ENCODE measurements around the gene KCNJ4.

KCNJ4 gene

GRCh38 chr22:38442967-38443627, 11.9 kb downstream of the KCNJ4 start:
- no peaks in the 10 kb centered on the region for H3K36me3 ChIP-seq (ENCODE audit: control insufficient read depth in 2 of 2, insufficient read depth in 1 of 2, low read length in 2 of 2)
- POLR2A ChIA-PET: interaction anchor here (1.7 kb wide), 1 partner anchor 9 kb away, joined by 3 read pairs; no protein-coding TSS in a partner anchor
- H3K4me3 ChIP-seq (ENCODE audit: low read depth, low read length): no peak overlapping the region
- no peak overlapping the region for H3K27ac ChIP-seq (ENCODE audit: extremely low read depth, low read depth, low read length)
- no peaks in the 10 kb centered on the region for H3K9me3 ChIP-seq (ENCODE audit: control insufficient read depth, insufficient read depth, low read depth, low read length)
- no peak for TF ChIP-seq ZNF169 (tag by site-specific recombination; IDR thresholded peaks at IDR 0.05)
- no peak for TF ChIP-seq ZBTB44 (tag by site-specific recombination; IDR thresholded peaks at IDR 0.05)
- no peak for TF ChIP-seq EGR2 (tag by site-specific recombination; IDR thresholded peaks at IDR 0.05; ENCODE audit: low read depth)
- TF ChIP-seq HOXD13 (CRISPR knock-in tag; IDR thresholded peaks at IDR 0.05; ENCODE audit: borderline replicate concordance): no peak
- no peak for TF ChIP-seq ZNF664 (tag by site-specific recombination; IDR thresholded peaks at IDR 0.05)
- TF ChIP-seq GLIS2 (tag by site-specific recombination; IDR thresholded peaks at IDR 0.05): peak; percentile 18; the same call in 1 of the 2 replicates
- TF ChIP-seq ZFP41 (tag by site-specific recombination; IDR thresholded peaks at IDR 0.05; ENCODE audit: borderline replicate concordance): no peak
- no peak for TF ChIP-seq ZNF658 (tag by site-specific recombination; IDR thresholded peaks at IDR 0.05)
- no peak for TF ChIP-seq ZNF629 (tag by site-specific recombination; IDR thresholded peaks at IDR 0.05)
- TF ChIP-seq ZBTB26 (tag by site-specific recombination; optimal IDR thresholded peaks at IDR 0.05): peak; percentile 9
- TF ChIP-seq ZNF138 (tag by site-specific recombination; IDR thresholded peaks at IDR 0.05; ENCODE audit: borderline replicate concordance): no peak
- no peak for TF ChIP-seq ZNF830 (tag by site-specific recombination; IDR thresholded peaks at IDR 0.05; ENCODE audit: low read depth)
- no peak for TF ChIP-seq RBAK (tag by site-specific recombination; IDR thresholded peaks at IDR 0.05)
- TF ChIP-seq ZNF76 (tag by site-specific recombination; IDR thresholded peaks at IDR 0.05; ENCODE audit: borderline replicate concordance, low read depth): no peak
- no peak for TF ChIP-seq ZNF624 (tag by site-specific recombination; IDR thresholded peaks at IDR 0.05)
- TF ChIP-seq GLIS1 (tag by site-specific recombination; IDR thresholded peaks at IDR 0.05): peak; percentile 21; the same call in 1 of the 2 replicates
- TF ChIP-seq ZNF558 (tag by site-specific recombination; IDR thresholded peaks at IDR 0.05): no peak
- TF ChIP-seq ZNF747 (tag by site-specific recombination; IDR thresholded peaks at IDR 0.05): no peak
- no peak for TF ChIP-seq SETDB1 (IDR thresholded peaks at IDR 0.05; ENCODE audit: insufficient read length, low read length)
- no peak for TF ChIP-seq ZNF121 (tag by site-specific recombination; IDR thresholded peaks at IDR 0.05)
- TF ChIP-seq ZBTB7A (tag by site-specific recombination; IDR thresholded peaks at IDR 0.05; ENCODE audit: low read depth): no peak
- no peak for TF ChIP-seq ZNF335 (tag by site-specific recombination; conservative IDR thresholded peaks at IDR 0.05)
- no peak for TF ChIP-seq ZNF654 (tag by site-specific recombination; IDR thresholded peaks at IDR 0.05; ENCODE audit: low read depth)
- no peak for TF ChIP-seq ZBTB48 (tag by site-specific recombination; IDR thresholded peaks at IDR 0.05)
- peak; percentile 89 for TF ChIP-seq ZNF449 (tag by site-specific recombination; IDR thresholded peaks at IDR 0.05)
- no peak for TF ChIP-seq ZNF184 (tag by site-specific recombination; IDR thresholded peaks at IDR 0.05)
- TF ChIP-seq ZFHX2 (tag by site-specific recombination; conservative IDR thresholded peaks at IDR 0.05): no peak
- no peaks in the 10 kb centered on the region for H3K4me1 ChIP-seq (ENCODE audit: control insufficient read depth, insufficient read depth, low read length)
- CTCF ChIA-PET: no interaction called here
